Panc1 (cell line): Measurements from ENCODE around the gene CYB5R4. TPM values are rescaled to one million over a fixed set of nuclear protein-coding genes. Genes with fewer than 3 reads are reported as not detected.

Experiments
- ATAC-seq: fragments of 200-7000 bp; cut with Tn5 transposase; 2 replicates; pipeline ENCODE4 v1.9.1; 2020; ENCODE audit warnings: mild to moderate bottlenecking, moderate library complexity
- BruUV-seq: library from RNA; stranded (reverse); fragments of 400-500 nt; replicated peaks from 2 replicates; lab custom pipeline; 2021; lab: Mats Ljungman, UMichigan
- CTCF ChIA-PET: fragments of 300-600 bp; sonication (Branson Sonifier 250); formaldehyde crosslinking; loops from one replicate; lab custom pipeline; 2022; ENCODE audit warnings: antibody characterized with exemption; lab: Charles Lee
- POLR2A ChIA-PET: fragments of 300-600 bp; sonication (Branson Sonifier 250); formaldehyde crosslinking; loops from one replicate; lab custom pipeline; 2022; ENCODE audit warnings: antibody characterized with exemption; lab: Charles Lee
- DNase-seq: peaks from one replicate; pipeline ENCODE4 v3.0.0-alpha.2; 2010; ENCODE audit warnings: low read depth, low spot score
- H3K27ac ChIP-seq: 2 replicates; pipeline ENCODE4 v1.5.1; 2011; ENCODE audit warnings: mild to moderate bottlenecking, low read length, inconsistent platforms
- H3K27me3 ChIP-seq: fragments of 200-500 bp; sonication (Bioruptor generic); 2 replicates; pipeline ENCODE4 v1.6.0; 2014; ENCODE audit warnings: low read length, inconsistent platforms; ENCODE audit not compliant: control insufficient read depth, insufficient read depth
- H3K36me3 ChIP-seq: fragments of 200-500 bp; sonication (Bioruptor generic); 2 replicates; pipeline ENCODE4 v1.5.1; 2014; ENCODE audit warnings: inconsistent platforms, mild to moderate bottlenecking, low read length, moderate library complexity; ENCODE audit not compliant: control insufficient read depth, insufficient read depth
- H3K4me1 ChIP-seq: 2 replicates; pipeline ENCODE4 v1.5.1; 2011; ENCODE audit warnings: inconsistent platforms, mild to moderate bottlenecking, low read length, moderate library complexity; ENCODE audit not compliant: control insufficient read depth, insufficient read depth
- H3K4me3 ChIP-seq, 2 experiments: 2 replicates each; pipeline ENCODE4 v1.5.1; 2011 to 2012; ENCODE audit warnings: low read depth in 2 of 2, low read length in 2 of 2, mild to moderate bottlenecking in 2 of 2, inconsistent platforms in 1 of 2, moderate library complexity in 1 of 2
- H3K9me3 ChIP-seq: fragments of 200-500 bp; sonication (Bioruptor generic); 2 replicates; pipeline ENCODE4 v1.5.1; 2014; ENCODE audit warnings: low read depth, mild to moderate bottlenecking, inconsistent platforms, low read length, moderate library complexity; ENCODE audit not compliant: control insufficient read depth, insufficient read depth
- POLR2AphosphoS5 ChIP-seq: IDR thresholded peaks from 2 replicates; pipeline ENCODE4 v1.6.1; 2012; ENCODE audit warnings: mild to moderate bottlenecking, low read depth, low read length, moderate library complexity
- SIN3A ChIP-seq: IDR thresholded peaks from 2 replicates; pipeline ENCODE4 v1.6.1; 2012; ENCODE audit warnings: low read depth, mild to moderate bottlenecking, low read length, moderate library complexity, borderline replicate concordance; ENCODE audit not compliant: insufficient read depth
- TCF7L2 ChIP-seq: IDR thresholded peaks from 2 replicates; pipeline ENCODE4 v1.6.1; 2011; ENCODE audit warnings: mild to moderate bottlenecking, low read depth, low read length, inconsistent platforms
- in situ Hi-C: cut with HindIII; loops from 2 replicates; pipeline ENCODE4 v1.10.0; 2016; ENCODE audit warnings: low sequenced_read_pairs, low pct_unique_long_range_greater_than_20kb
- intact Hi-C: fragments of 100-400 bp; cut with micrococcal nuclease; formaldehyde crosslinking; loops from one replicate; pipeline ENCODE4 v1.10.0; 2022; ENCODE audit not compliant: unreplicated experiment
- total RNA-seq: library from RNA; stranded (reverse); gene quantifications from one replicate; pipeline ENCODE4 v1.2.1, GENCODE V29; 2021; ENCODE audit not compliant: unreplicated experiment
- TF ChIP-seq, protein P1 (sequence below), 2 experiments: IDR thresholded peaks; 2 replicates each; pipeline ENCODE4 v1.6.1; 2011 to 2012; ENCODE audit warnings: low read depth in 2 of 2, control low read depth in 1 of 2, low read length in 1 of 2, mild to moderate bottlenecking in 1 of 2, moderate library complexity in 1 of 2; ENCODE audit not compliant: insufficient read depth in 1 of 2
- TF ChIP-seq, protein P2 (sequence below): fragments of 450-650 bp; IDR thresholded peaks from 2 replicates; pipeline ENCODE4 v1.5.1; 2017; ENCODE audit warnings: mild to moderate bottlenecking

Gene CYB5R4
- total RNA-seq, 1 experiment from 2014 or later = 31.7 TPM

DNA sequence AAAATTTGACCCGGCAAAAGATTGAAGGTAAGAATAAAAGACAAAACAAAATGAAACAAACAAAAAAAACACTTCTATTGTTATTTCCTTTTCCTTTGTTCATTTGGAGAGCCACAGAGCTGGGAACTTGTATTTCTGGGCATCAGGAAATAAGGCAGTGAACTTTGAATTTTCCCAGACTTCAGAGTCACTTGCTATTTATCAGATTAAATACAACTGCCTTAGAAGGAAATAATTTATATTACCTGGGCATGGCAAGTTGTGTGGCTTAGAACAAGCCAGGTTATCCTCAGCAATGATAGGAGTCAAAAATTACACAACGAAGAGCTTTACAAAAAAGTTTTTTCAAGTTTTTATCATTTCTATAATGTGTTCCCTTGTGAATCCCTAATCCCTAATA lies 153.9 kb downstream of the CYB5R4 start:
- ChIA-PET POLR2A (interaction anchor here (0.6 kb wide), 1 partner anchor 161 kb away, joined by 3 read pairs; no protein-coding TSS in a partner anchor), CTCF (no interaction called here)
- Histone ChIP-seq H3K4me1 (no peaks in the 10 kb centered on the region), H3K27ac (no peak overlapping the region), H3K9me3 (no peaks in the 10 kb centered on the region), H3K4me3 (no peak overlapping the region), H3K27me3 (no peaks in the 10 kb centered on the region), H3K36me3 (no peaks in the 10 kb centered on the region)
- BruUV-seq = no TSS peak
- DNase-seq (no peak), ATAC-seq (no peak)
- TF ChIP-seq TCF7L2 = no peak
- TF ChIP-seq, protein P1, sequence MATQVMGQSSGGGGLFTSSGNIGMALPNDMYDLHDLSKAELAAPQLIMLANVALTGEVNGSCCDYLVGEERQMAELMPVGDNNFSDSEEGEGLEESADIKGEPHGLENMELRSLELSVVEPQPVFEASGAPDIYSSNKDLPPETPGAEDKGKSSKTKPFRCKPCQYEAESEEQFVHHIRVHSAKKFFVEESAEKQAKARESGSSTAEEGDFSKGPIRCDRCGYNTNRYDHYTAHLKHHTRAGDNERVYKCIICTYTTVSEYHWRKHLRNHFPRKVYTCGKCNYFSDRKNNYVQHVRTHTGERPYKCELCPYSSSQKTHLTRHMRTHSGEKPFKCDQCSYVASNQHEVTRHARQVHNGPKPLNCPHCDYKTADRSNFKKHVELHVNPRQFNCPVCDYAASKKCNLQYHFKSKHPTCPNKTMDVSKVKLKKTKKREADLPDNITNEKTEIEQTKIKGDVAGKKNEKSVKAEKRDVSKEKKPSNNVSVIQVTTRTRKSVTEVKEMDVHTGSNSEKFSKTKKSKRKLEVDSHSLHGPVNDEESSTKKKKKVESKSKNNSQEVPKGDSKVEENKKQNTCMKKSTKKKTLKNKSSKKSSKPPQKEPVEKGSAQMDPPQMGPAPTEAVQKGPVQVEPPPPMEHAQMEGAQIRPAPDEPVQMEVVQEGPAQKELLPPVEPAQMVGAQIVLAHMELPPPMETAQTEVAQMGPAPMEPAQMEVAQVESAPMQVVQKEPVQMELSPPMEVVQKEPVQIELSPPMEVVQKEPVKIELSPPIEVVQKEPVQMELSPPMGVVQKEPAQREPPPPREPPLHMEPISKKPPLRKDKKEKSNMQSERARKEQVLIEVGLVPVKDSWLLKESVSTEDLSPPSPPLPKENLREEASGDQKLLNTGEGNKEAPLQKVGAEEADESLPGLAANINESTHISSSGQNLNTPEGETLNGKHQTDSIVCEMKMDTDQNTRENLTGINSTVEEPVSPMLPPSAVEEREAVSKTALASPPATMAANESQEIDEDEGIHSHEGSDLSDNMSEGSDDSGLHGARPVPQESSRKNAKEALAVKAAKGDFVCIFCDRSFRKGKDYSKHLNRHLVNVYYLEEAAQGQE (IDR thresholded peaks at IDR 0.05; ENCODE audit: insufficient read depth in 1 of 2, low read depth in 2 of 2, low read length in 1 of 2) = no peak
- TF ChIP-seq, protein P2, sequence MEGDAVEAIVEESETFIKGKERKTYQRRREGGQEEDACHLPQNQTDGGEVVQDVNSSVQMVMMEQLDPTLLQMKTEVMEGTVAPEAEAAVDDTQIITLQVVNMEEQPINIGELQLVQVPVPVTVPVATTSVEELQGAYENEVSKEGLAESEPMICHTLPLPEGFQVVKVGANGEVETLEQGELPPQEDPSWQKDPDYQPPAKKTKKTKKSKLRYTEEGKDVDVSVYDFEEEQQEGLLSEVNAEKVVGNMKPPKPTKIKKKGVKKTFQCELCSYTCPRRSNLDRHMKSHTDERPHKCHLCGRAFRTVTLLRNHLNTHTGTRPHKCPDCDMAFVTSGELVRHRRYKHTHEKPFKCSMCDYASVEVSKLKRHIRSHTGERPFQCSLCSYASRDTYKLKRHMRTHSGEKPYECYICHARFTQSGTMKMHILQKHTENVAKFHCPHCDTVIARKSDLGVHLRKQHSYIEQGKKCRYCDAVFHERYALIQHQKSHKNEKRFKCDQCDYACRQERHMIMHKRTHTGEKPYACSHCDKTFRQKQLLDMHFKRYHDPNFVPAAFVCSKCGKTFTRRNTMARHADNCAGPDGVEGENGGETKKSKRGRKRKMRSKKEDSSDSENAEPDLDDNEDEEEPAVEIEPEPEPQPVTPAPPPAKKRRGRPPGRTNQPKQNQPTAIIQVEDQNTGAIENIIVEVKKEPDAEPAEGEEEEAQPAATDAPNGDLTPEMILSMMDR = no peak
- TF ChIP-seq SIN3A = no peak
- no peak for TF ChIP-seq POLR2AphosphoS5
- in situ Hi-C loops = no loop called here
- intact Hi-C loops = no loop called here

DNA sequence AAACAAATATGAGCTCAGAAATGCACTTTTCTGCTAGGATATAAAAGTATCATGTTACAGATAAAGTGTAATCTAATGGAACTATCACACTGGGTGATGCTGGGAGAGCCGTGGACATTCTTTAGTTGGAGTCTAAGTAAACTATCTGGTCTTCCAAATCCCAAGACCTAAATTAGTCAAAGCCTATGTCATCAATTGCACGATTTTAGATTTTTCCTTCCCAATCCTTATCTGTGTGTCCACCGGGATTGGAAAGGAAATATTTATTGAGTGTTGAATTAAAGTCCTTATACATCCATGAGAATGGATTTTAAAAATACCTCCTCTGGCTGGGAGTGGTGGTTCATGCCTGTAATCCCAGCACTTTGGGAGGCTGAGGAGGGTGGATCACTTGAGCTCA lies 154.4 kb downstream of the CYB5R4 start:
- no peak overlapping the region for H3K27ac ChIP-seq
- POLR2A ChIA-PET = no interaction called here
- H3K36me3 ChIP-seq = no peaks in the 10 kb centered on the region
- H3K9me3 ChIP-seq = no peaks in the 10 kb centered on the region
- in situ Hi-C loops = no loop called here
- CTCF ChIA-PET = no interaction called here
- no peak for DNase-seq
- H3K4me3 ChIP-seq = no peak overlapping the region
- no peak for ATAC-seq
- H3K4me1 ChIP-seq = no peaks in the 10 kb centered on the region
- intact Hi-C loops = no loop called here
- BruUV-seq = no TSS peak
- TF ChIP-seq, protein P2 = no peak
- no peak for TF ChIP-seq SIN3A
- TF ChIP-seq, protein P1 (IDR thresholded peaks at IDR 0.05; ENCODE audit: insufficient read depth in 1 of 2, low read depth in 2 of 2, low read length in 1 of 2) = no peak
- no peak for TF ChIP-seq TCF7L2
- no peak for TF ChIP-seq POLR2AphosphoS5
- H3K27me3 ChIP-seq = 0 out of 2 replicates have a peak, but pooled peaks cover 3% of the 10 kb centered on the region
